Upper lobe of left lung (tissue), 4 donors: ENCODE results near the gene MT1B.

Experiments
- EP300 ChIP-seq, 4 donors: sonication (generic); formaldehyde crosslinking; IDR thresholded peaks; one replicate each; pipeline ENCODE4 v1.5.1; 2017; ENCODE audit warnings: antibody characterized with exemption in 4 of 4, control low read depth in 2 of 4
- POLR2A ChIP-seq, 4 donors: fragments of 450-650 bp; IDR thresholded peaks; one replicate each; pipeline ENCODE4 v1.5.1; 2016 to 2017; ENCODE audit warnings: antibody characterized with exemption in 4 of 4, mild to moderate bottlenecking in 2 of 4

- TF ChIP-seq POLR2A (IDR thresholded peaks at IDR 0.05) (peak in 1 of 4 donors; percentile 11), EP300 (IDR thresholded peaks at IDR 0.05) (peak; percentile 13 to 94 (median 82))
Observed at GRCh38 chr16:56643080-56643778, 8.5 kb upstream of the MT1B start.
